ENCODE results near the gene KRTDAP.

KRTDAP gene, protein sequence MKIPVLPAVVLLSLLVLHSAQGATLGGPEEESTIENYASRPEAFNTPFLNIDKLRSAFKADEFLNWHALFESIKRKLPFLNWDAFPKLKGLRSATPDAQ

DNA sequence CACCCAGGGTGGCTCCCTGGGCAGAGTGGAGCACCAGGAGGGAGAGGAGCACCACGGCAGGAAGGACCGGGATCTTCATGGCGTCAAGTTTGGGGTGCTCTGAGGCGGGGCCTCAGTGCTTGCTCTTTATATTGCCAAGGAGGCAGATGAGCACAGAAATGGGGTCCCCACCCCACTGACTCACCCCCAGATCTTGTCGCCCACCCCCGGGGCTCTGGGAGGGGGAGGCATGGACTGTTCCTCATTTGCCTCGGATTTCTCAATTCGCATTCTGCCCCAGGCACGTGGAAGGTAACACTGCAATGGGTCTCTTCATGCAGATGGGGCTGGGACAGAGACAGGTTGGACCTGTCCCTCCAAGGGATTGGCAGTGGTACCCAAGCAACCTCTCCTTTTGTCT lies at the start of gene KRTDAP:
TSS of gene KRTDAP (minus strand) at position 101 of the 400 bp plus-strand sequence. CDS start at position 79, 22 bp downstream.
- H3K4me3 ChIP-seq (ENCODE audit: low read depth, low read length) = no peak within 1 kb of the TSS

DNA sequence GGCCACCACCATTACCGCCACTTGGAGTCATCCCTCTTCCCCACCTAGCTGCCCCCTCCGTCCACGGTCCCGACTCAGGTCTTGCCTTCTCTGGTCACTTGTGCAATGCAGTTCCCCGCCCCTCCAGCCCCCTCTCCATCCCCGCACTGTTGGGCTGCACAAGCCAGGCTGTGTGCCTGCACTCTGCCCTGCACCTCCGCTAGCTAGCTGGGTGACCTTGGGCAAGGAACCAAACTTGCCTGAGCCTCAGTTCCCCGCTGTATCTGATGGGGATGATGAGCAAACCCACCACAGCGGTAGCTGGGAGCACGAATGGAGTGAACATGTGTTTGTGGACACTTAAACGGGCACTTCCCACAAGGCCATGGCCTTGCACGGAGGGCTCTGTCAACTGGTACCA lies 49.6 kb upstream of the KRTDAP start:
- H3K4me3 ChIP-seq (ENCODE audit: low read depth, low read length) = no peak overlapping the region

DNA sequence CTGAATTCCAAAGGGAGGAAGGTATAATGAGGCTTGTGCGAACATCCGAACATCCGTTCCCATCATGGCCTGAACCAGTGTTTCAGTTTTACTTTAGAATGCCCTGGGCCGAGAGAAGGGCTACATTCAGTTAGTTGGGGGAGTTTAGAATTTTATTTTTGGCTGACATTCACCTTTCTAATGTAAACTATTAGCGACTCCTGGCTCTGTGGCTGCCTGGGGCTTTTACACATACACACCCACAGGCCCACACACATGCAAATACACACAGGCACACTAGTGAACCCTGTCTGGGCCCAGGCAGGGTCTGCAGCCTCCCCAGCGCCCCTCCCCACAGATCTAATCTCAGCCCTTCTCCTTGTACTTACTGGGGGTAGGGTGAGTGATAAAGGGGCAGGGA lies 49.0 kb upstream of the KRTDAP start:
- no peak overlapping the region for H3K4me3 ChIP-seq (ENCODE audit: low read depth, low read length)

DNA sequence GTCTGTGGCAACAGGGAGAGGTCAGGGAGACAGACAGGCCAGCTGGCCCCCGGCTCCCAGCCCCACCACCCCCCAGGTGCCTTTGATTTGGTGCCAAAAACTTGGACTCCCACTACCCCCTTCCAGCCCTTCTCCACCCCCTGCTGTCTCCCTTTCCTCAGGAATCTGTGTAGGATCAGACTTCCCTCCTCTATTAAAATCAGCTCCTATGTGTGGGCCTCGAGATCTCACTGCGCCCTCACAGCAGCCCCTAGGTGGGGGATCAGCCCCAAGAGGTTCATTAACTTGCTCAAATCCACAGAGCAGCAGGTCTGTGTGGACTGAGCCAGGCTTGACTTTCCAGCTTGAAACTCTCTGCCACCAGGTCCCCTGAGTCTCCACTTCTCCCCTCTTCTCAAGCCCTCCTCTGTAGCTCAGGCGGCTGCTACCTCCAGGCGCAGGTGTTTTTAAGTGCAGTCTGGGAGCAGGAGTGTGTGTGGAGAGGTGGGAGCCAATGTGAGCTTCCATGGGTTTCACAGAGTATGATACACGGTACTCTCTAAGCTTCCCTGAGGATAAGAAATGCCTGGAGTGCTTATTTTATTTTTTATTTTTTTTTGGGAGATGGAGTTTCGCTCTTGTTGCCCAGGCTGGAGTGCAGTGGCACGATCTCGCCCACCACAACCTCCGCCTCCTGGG lies 44.7 kb upstream of the KRTDAP start:
- no peak overlapping the region for H3K4me3 ChIP-seq (ENCODE audit: low read depth, low read length)

DNA sequence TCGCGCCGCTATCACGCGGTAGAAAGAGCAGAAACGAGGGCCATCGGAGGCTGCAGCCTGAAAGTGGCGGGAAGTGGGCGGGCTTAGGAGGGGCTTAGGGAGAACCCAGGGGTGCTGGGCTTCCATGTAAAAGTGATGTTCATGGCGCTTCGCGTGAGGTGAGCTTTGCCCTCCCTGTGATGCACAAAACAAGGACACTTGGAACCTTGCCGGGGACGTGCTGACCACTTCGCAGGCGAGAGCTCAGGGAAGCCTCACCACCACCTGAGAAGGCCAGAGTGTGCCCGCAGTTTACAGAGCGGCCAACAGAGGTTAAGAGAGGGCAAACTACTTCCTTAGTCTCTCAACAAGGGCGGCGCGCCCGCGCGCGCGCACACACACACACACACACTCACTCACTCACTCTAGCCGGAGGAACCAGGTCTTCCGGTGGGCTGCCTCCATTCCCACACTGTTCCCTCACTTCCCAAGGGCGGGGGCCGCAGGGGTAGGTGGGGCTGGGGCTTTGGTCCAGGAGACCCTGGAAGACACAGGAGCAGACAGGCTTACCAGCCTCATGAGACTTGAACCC lies 43.6 kb upstream of the KRTDAP start:
- no peak overlapping the region for H3K4me3 ChIP-seq (ENCODE audit: low read depth, low read length)

DNA sequence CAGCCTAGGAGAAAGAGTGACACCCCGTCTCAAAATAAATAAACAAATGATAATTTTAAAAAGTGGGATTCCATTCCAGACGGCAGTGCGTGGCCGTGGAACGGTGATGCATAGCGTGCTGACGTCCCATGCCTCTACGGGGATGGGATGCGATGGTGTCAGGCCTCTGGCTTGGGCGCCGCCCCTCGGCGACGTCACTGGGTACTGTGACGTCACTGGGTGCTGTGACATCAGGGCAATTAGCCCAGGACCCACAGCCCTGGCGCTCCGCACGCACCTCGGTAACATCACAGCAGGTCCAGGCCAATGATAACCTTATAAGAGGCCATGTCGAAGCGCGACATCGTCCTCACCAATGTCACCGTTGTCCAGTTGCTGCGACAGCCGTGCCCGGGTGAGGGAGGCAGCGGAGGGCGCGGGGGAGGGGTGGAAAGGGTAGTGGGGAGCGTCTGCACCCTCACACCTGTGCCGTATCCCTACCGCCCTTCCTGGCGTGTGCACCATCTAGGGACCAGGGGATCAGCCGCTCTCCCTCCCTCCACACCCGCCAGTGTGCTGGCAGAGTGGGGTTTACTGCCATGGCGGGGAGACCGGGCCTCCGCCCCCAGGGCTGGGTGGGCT lies 43.0 kb upstream of the KRTDAP start, which contains the start of gene GAPDHS:
TSS of gene GAPDHS (plus strand) at position 256 of the 621 bp plus-strand sequence. CDS start at position 328, 72 bp downstream.
- H3K4me3 ChIP-seq (ENCODE audit: low read depth, low read length) = no peak within 1 kb of the TSS

DNA sequence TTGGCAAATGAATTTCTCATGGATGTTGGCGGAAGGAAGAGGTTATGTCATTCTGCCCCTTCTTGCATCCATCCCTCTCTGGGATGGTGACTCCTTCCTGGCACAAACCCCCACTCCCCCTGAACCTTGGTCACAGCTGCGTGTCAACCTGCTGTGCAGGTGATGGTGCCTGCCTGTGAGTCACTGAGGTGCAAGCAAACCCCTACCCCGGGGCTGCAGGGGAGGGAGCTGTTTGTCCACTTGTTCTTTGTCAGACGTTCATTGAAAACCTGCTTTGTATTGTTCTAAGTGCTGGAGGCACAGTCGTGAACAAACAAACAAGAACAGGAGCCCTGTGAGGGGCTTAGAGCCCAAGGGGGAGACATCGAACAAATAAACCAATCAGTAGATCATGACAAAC lies 41.0 kb upstream of the KRTDAP start:
- no peak overlapping the region for H3K4me3 ChIP-seq (ENCODE audit: low read depth, low read length)

DNA sequence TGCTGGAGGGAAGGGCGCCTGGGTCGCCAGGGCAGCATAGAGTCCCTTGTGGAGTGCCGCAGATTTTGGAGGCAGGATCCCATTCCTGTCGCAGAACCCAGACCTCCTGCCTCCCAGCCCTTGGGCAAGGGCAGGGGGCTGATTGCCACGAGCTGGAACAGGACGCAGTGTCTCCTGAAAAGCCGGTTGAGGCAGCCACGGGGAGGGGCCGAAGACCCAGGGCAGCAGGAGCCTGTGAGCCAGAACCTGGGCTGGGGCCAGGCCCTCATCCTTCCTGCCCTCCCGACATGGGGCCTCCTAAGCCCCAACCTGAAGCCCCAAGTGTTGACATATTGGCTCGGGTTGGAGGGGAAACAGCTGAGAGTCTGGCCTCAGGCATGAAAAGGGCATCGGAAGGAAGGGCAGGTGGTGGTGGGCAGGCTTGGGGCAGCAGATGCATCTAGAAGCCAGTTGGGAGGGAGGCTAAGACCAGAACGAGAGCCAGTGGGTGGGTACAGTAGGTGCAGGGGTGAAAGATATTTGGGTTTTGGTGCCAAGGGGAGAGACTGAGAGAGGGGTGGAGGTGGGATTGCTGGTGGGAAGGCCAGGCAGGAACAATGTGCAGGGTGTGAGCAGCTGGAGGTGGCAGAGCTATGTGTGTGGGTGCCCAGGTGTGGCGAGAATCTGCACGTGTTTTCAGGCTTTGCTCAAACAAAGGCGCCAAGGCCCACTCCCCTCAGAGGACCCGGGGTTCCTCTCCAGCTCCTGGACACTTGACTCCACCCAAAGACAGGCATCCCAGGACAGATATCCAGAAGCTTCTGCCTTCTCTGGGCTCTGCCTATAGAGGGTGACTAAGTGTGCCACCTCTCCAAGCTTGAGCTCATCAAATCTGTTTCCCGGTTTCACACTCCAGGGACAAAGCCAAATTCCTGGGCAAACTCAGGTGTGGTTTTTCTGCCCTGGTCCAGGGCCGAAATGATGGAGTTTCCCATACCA lies 39.3 kb upstream of the KRTDAP start:
- H3K4me3 ChIP-seq (ENCODE audit: low read depth, low read length) = no peak overlapping the region

DNA sequence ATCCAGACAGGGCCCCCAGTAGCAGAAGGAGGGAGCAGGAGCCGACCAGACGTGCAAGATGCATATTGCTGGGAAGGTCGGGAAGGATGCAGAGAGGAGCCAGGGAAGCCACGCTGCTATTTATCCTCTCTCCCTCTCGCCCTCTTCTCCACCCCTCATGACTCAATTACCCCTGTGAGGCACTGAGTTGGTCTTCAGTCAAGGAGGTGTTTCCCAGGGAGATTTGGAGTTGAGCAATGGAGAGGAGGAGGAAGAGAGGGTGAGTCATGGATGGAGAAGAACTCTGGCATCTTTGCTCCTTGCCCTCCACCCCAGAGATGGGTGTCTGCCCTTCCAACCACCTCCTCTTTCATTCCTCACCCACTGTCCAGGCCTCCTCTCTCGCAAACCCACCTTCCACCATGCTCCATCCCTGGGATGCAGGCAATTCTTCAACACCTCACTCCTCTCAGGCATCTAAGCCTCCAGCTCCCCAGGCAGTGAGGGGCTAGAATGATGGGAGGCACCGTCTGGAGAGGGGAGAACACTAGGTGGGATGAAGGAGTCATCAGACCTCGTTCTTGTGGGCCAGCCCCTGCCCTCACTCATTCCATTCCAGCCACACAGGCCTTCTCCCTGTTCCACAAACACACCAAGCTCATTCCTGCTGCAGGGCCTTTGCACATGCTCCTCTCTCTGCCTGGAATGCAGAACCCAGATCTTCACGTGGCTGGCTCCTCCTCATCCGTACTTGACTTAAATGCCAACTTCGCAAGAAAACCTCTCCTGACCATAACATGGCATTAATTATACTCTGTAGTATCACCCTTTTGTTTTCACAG lies 38.2 kb upstream of the KRTDAP start, which contains the start of gene SBSN:
TSS of gene SBSN (minus strand) at position 94 of the 821 bp plus-strand sequence. CDS start at position 64, 30 bp downstream.
- no peak within 1 kb of the TSS for H3K4me3 ChIP-seq (ENCODE audit: low read depth, low read length)

DNA sequence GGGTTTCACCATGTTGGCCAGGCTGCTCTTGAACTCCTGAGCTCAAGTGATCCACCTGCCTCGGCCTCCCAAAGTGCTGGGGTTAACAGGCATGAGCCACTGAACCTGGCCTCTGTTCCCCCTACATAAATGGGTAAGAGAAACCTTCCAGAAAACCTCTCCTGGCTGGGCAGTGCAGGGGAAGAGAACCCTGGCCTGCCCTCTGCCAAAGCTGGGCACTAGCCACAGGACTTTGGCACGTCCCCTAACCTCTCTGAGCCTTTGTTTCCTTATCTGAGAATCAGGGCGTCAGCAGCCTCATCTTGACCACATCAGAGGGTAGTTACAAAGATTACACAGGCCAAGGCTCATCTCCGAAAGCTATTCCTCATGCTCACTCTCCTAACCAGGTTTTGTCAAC lies 35.6 kb upstream of the KRTDAP start:
- no peak overlapping the region for H3K4me3 ChIP-seq (ENCODE audit: low read depth, low read length)

DNA sequence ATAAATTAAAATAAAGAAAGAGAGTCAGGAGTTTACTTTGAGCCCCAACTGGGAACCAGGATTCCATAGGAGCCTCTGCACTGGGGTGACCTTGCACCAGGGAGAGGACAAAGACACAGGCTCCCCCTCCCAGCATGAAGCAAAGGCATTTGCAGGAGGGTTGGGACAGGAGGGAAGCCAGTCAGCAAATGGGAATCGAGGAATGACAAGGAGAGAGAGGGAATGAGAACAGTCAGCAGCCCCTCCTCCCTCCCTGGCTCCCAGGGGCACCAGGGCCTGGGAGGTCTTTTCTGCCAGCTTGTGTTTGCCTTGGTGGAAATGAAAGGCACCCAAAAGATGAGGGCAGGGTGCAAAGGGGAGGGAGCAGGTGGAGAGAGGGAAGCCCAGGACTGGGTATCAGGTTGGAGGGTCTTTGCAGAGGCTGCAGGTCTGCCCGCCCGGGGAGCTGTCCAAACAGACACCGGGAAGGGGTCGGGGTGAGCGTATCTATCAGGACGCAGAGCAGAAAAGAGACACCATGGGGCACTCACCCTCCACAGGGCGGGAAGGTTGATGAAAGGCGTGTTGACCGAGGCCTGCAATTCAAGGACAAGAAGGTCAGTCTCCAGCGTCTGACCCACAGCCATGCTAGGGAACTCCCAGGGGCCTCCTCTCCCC lies 34.0 kb upstream of the KRTDAP start:
- no peak overlapping the region for H3K4me3 ChIP-seq (ENCODE audit: low read depth, low read length)

DNA sequence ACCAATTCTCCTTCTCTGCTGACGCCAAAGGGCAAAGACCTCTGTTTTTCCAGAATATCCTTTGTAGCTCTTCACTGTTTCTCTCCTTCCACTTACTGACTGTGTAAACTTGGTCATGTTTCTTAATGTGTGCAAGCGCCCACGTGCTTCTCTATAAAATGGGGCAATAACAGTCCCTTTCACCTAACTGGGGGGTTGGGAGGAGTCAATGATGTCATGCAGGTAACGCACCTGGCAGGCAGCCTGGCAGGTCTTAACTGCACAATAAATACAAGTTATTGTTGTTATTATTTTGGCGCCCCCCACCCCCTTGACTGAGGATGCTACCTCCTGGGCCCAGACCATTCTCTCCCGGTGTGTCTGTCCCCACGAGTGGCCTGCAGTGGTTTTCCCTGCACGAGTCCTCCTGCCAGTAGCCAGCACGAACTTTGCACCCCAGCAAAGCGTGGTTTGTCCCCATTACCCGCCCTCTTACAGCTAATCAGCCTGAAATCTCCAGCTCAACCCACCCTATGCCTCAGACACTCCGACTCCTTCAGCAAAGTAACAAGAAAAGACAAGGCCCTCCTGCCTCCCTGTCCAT lies 32.6 kb upstream of the KRTDAP start:
- H3K4me3 ChIP-seq (ENCODE audit: low read depth, low read length) = no peak overlapping the region

DNA sequence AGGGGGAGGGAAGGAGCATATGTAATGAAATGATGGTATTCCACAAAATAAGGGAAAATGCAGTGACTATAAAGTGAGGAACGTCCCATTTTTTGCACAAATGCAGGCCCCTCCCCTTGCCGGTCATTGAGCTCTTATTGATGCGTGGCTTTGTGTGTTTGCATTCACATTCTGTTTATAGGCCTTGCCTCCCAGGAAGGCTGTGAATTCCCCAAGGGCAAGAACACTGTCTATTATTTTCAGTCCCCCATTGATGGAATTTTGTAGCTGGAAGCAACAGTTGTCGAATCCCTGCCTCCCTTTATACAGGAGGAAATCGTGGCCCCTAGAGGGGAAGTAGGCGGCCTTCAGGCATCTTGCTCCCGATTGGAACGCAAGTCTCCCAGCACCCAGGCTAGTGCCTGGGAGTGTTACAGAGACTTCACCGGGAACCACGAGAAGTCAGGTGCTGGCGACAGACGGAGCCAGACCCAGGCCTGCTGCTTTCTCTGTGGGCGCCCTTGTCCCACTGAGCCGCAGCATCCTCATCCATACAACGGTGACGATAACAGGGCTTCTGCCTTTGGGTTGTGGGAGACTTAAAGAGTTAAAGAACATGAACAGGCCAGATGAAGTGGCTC lies 31.0 kb upstream of the KRTDAP start:
- no peak overlapping the region for H3K4me3 ChIP-seq (ENCODE audit: low read depth, low read length)

DNA sequence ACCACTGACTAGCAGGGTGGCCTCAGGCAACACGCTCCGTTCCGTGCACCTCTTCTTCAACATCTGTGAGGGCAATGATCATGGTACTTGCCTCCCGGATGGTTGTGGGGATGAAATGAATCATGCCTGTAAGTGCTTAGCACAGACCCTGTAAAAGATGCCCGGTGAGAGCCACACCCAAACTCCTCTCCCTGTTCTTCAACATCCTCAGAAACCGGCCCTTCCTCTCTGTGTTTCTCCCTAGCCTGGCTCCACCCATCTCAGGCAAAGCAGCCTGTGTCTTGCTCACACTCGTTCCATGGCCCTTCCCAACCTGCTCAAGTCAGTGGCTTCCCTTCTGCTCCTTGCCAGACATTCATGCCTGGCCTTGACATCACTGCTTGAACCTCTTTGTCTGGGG lies 29.0 kb upstream of the KRTDAP start:
- no peak overlapping the region for H3K4me3 ChIP-seq (ENCODE audit: low read depth, low read length)

DNA sequence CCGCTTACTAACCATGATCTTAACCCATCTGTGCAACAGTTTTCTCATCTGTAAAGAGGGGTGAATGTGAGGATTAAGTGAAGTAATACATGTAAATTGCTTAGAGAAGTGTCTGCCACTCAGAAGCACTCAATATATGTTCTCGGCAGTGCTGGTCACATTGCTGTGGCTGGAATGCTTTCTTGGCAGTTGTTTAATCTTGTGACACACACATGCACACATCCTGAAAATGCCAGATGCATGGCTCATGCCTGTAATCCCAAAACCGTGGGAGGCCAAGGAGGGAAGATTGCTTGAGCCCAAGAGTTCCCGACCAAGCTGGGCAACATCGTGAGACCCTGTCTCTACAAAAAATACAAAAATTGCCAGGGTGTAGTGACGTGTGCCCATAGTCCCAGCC lies 28.0 kb upstream of the KRTDAP start:
- no peak overlapping the region for H3K4me3 ChIP-seq (ENCODE audit: low read depth, low read length)

DNA sequence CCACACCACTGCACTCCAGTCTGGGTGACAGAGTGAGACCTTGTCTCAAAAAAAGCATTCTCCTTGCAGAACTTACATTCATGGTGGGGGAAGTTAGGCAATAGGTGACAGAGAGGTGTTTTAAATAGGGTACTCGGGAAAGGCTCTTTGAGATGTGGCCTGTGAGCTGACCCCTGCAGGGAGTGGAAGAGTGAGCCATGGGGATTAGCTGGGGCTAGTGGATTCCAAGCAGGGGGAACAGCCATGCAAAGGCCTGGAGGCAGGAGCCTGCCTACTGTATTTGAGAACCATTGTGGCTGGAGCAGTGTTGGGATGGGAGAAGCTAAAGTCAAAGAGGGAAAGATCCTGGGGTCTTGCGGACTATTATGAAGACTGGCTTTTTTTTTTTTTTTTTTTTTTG lies 27.1 kb upstream of the KRTDAP start:
- no peak overlapping the region for H3K4me3 ChIP-seq (ENCODE audit: low read depth, low read length)

DNA sequence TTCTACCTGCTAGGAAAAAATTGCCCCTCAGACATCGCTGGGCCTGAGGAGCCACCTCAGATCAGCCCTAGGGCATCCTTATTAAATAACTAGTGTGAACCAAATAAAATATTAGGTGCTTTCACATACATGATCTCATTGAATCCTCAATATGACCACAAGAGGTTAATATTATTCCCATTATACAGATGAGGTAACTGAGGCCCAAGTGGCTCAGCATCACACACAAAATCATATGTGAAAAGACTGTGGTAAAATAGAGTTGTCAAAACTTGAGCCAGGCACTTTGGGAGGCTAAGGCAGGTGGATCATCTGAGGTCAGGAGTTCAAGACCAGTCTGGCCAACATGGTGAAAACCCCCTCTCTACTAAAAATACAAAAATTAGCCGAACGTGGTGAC lies 26.0 kb upstream of the KRTDAP start:
- H3K4me3 ChIP-seq (ENCODE audit: low read depth, low read length) = no peak overlapping the region

DNA sequence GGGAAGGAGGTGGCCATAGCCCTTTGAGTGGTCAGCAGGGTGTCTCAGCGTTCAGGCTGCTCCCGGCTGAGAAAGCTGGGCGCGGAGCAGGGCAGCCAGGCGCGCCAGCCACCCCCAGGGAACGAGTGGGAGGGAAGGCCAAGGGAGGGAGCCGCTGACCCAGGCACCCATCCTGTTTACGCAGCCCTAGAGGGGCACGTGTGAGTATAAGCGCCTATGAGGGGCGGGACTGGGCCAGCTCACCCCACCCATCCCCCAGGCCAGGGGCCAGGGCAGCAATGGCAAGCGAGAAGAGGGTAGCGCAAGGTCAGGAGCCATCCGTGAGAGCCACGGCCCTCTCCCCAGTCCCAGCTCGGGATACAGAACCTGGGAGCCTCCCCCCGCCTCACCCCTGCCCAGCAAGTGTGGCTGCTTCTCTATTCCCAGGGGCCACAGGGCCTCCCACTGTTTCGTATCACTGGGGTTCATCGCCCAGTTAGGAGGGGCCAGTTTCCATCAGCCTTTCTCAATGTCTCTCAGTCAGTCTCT lies 24.1 kb upstream of the KRTDAP start:
- no peak overlapping the region for H3K4me3 ChIP-seq (ENCODE audit: low read depth, low read length)
